Measurements from ENCODE around the gene ANKFY1.

DNA sequence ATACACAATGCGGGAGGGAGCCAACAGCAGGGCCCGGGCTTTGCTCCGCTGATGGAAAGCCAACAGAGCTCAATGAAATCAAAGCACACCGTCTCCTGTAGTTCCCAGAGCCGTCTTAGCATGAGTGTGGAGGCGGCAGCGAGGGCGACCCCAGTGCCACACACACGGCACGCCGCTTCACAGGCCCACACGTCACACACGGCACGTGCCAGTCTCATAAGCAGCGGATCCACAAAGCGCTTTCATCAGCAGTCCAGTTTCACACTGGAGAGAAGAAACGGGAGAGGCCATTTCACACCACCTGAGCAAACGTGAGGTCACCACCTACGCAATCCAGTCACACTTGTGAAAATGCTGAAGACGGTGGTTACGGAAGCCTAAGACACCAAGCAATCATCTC, 86.0 kb downstream of the ANKFY1 start:
- TF ChIP-seq, protein P1, sequence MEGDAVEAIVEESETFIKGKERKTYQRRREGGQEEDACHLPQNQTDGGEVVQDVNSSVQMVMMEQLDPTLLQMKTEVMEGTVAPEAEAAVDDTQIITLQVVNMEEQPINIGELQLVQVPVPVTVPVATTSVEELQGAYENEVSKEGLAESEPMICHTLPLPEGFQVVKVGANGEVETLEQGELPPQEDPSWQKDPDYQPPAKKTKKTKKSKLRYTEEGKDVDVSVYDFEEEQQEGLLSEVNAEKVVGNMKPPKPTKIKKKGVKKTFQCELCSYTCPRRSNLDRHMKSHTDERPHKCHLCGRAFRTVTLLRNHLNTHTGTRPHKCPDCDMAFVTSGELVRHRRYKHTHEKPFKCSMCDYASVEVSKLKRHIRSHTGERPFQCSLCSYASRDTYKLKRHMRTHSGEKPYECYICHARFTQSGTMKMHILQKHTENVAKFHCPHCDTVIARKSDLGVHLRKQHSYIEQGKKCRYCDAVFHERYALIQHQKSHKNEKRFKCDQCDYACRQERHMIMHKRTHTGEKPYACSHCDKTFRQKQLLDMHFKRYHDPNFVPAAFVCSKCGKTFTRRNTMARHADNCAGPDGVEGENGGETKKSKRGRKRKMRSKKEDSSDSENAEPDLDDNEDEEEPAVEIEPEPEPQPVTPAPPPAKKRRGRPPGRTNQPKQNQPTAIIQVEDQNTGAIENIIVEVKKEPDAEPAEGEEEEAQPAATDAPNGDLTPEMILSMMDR (IDR thresholded peaks at IDR 0.05), result no peak
- no peak for TF ChIP-seq POLR2A (IDR thresholded peaks at IDR 0.05)

Data from body of pancreas (tissue), 4 donors.